HEK293 (cell line): Measurements from ENCODE around the gene IL23A.

ENCODE experiments used
- TF ChIP-seq, protein P1 (sequence below): fragments of 450-650 bp; formaldehyde crosslinking; IDR thresholded peaks from 2 replicates; pipeline ENCODE4 v1.5.1; 2017; ENCODE audit warnings: missing biosample characterization, missing genetic modification characterization
- TF ChIP-seq, protein P2 (sequence below): fragments of 450-650 bp; formaldehyde crosslinking; IDR thresholded peaks from 2 replicates; pipeline ENCODE4 v1.5.1; 2016; ENCODE audit warnings: missing biosample characterization, missing genetic modification characterization

DNA sequence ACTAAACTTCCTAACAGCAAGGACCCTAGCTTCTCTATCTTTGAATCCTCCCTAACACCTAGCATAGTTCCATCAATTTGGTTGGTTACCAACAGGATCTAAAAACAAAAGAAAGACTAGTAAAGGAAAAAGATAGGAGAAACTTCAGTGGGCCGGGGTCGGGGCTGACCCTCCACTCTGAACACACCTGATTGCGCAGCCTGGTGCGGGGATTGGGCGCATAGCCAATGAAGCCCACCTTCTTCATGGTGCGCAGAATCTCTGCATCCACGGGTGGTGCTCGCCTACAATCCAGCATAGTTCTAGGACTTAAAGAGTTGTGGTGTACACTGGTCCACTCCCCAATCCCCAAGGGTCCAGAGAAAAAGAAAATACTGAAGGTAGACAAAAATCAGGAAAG lies 12.6 kb upstream of the IL23A start:
- TF ChIP-seq, protein P1, sequence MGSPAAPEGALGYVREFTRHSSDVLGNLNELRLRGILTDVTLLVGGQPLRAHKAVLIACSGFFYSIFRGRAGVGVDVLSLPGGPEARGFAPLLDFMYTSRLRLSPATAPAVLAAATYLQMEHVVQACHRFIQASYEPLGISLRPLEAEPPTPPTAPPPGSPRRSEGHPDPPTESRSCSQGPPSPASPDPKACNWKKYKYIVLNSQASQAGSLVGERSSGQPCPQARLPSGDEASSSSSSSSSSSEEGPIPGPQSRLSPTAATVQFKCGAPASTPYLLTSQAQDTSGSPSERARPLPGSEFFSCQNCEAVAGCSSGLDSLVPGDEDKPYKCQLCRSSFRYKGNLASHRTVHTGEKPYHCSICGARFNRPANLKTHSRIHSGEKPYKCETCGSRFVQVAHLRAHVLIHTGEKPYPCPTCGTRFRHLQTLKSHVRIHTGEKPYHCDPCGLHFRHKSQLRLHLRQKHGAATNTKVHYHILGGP (tag by site-specific recombination), result no peak
- TF ChIP-seq, protein P2, sequence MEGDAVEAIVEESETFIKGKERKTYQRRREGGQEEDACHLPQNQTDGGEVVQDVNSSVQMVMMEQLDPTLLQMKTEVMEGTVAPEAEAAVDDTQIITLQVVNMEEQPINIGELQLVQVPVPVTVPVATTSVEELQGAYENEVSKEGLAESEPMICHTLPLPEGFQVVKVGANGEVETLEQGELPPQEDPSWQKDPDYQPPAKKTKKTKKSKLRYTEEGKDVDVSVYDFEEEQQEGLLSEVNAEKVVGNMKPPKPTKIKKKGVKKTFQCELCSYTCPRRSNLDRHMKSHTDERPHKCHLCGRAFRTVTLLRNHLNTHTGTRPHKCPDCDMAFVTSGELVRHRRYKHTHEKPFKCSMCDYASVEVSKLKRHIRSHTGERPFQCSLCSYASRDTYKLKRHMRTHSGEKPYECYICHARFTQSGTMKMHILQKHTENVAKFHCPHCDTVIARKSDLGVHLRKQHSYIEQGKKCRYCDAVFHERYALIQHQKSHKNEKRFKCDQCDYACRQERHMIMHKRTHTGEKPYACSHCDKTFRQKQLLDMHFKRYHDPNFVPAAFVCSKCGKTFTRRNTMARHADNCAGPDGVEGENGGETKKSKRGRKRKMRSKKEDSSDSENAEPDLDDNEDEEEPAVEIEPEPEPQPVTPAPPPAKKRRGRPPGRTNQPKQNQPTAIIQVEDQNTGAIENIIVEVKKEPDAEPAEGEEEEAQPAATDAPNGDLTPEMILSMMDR (tag by site-specific recombination), result no peak
